ENCODE measurements around the gene WIPF2.

- TF ChIP-seq EP300 (IDR thresholded peaks at IDR 0.05) (no peak), POLR2A (IDR thresholded peaks at IDR 0.05) (no peak)
Measured at GRCh38 chr17:40307001-40307730, 88.1 kb downstream of the WIPF2 start.

All from ovary (tissue), 1 donor.